UCSD-AML1 (cell line): Measurements from ENCODE around the gene TSPAN15.
A peak's percentile ranks its signal among the peaks of the same experiment; 100 is the strongest.

Source experiments
- DNase-seq: peaks from one replicate; lab custom pipeline; 2025; ENCODE audit not compliant: unreplicated experiment; lab: John Stamatoyannopoulos, UW

TSPAN15 gene

DNA sequence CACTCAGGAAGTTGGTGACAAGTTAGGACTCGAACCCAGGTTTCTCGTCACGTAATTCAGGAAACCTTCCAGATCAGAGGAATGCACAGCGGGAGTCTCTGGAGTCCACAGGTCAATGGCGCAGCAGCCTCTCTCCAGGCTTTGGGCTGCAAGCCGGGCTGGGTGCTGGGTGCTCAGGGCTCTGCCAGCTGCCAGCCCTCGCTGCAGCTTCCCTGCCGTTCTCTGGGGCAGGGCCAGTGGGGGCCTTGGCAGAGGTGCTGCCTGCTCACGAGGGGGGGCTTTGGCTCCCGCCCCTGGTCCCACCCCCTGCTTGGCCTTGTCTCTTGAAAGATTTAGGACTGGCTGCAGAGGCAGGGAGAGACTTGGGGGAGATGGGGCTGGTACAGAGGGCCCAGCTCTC lies 34.6 kb upstream of the TSPAN15 start, which contains the start of gene TACR2:
TACR2 (minus strand) TSS at position 224 of the 400 bp plus-strand sequence. CDS start 595 bp downstream, outside the sequence.
- no peak for DNase-seq

DNA sequence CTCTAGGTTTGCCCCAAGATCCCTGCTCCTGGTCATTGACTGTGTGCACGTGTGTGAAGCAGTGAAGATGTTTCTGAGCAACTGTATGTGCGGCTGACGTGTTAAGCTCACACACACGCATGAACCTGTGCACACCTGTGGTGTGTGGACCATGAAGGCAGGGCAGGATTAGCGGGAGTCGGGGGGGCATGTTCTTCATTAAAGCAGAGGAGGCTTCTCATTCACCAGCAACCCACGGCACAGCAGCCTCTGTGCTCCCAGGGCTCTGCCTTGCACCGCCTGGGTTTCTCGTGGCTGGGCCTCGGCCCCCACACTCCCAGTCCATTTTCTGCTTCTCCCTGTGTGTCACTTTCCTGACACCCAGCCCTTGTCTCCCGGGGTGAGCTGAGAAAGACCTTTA lies 33.7 kb upstream of the TSPAN15 start:
- no peak for DNase-seq

DNA sequence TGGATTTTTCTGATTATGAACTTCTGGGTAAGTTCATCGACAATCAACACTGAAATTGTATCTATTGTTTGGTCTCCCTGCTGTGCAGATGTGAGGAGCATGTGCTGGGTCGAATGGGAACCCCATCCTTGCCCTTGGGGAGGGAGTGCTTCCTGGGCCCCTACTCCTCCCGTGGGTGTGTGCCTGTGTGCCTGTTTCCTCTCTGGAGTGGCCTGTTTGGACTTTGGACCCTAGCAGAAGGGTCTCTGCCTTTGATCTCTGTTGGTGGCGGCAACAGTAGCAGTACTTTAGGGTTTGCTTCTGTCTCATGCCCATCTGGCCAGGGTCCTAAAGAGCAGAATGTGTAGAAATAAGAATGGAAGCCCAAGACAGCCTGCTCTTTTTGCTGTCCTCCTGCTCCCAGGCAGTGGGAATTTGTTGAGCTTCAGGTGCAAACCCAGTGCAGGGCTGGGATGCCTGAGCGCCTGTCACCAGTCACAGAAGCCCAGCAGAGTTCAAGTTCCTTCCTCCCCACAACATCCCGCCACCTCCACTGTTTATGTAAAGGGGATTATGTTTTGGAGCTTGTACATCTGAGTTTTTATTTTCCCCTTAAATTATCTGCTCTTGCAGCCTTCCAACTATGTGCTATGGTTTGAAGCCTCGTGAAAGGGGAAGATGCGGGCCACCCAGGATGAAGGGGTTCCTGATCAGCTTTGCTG lies 33.1 kb upstream of the TSPAN15 start:
- DNase-seq = no peak

DNA sequence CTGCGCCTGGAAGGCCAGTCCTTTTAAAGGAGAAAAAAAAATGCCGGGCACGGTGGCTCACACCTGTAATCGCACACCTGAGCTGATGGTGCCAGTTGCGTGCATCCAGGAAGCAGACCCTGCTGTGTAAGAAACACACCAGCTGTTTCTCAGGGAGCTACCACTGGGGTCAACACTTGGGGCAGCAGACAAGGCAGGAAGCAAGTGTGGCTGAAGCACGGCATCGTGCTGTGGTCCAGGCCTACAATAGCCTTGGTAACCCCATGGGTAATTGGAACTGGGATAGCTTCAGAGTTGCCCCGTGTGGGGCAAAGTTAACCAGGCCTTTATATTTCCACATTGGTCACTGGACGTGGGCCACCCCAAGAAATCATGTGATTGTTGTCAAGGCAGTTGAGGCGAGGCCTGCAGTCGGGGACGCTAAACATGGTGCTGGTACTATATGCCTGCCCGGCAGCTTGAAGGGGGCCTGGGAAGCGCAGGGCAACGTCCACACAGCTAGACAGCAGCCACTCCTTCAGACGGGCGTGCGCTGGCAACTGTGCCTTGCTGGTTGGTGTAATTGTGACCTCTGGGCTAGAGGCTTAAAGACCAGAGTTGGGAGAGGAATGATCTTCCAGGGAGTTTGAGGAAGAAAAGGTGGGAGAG lies 32.0 kb upstream of the TSPAN15 start:
- no peak for DNase-seq

DNA sequence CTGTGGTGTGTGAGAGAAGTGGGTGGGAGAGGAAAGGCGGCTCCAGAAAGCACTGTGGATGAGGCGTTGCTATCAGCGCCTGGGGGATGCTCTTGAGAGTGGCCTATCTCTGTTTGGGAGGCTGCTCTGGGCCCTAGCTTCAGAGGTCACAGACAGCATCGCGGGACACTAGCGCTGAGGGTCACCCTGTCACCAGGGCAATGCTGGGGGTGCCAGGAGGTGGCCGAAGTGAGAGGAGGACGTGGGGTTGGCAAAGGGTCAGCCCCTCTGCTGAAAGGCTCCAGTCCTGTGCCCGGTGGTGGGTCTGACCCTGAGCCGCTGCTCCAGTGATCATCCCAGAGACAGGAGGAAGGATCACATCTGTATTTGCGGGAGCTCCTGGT lies 31.5 kb upstream of the TSPAN15 start:
- DNase-seq = no peak

DNA sequence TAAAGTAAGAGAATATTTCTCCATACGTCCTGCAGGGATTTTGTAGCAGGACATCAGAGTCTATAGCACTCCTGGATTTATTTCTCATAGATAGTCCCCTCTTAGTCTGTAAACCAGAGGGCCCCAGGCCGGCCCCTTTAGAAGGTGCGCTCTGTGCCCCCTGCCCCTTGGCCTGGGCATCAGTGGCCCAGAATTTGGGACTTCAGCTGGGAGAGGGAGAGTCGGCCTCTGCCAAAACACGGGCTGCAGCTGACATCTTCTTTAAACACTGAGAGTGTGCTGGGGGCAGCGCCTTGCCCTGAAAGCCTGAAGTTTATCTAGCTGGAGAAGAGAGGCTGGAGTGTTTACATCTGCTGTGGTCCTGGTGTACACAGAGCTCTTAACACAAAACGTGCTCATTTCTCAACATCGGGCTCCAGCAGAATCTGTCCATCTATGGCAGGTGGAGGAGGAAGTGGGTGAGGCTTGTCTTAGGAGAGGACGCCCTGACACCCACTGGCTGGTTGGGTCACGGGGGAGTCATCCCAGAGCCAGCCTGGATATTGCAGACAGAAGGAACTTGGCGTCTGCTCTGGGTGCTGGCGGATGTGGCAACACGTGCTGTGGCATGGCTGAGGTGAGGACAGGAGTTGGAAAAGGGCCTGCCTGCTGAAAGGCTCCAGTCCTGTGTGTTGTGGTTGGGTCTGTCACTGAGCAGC lies 29.5 kb upstream of the TSPAN15 start:
- peak; percentile 57 for DNase-seq

DNA sequence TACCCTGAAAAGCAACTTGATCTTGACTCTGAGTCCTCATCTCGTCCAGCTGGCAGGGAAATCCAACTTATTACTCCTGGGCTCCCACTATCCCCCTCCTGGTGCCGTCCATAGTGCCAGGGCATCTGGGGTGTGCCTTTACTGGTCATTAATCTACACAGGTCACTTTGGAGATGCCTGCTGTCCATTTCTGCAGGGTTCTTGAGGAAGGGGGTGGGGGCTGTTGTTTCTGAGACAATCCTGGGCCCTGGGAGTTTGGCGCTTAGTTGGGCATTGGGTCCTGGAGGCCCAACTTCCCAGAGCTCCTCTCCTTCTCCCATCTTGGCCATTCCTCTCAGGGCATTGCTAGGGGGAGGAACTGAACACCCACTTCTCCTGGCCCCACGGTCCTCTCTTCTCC lies 28.6 kb upstream of the TSPAN15 start:
- DNase-seq = no peak

DNA sequence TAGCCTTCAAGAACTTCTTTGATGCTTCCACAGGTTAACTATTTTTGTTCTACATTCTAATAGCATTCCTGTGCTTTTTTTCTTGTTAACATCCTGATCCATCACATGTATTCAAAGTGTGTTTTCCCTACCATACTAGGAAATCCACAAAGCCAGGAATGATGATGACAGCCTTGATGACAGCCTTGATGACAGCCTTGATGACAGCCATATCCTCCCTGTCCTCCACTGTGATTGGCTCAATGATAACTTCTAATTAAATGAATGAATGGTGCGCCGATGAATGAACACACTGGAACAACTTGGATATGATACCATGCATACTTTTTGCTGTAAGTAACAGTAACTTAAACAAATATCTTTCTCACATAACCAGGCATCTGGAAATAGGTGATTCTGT lies 26.2 kb upstream of the TSPAN15 start:
- no peak for DNase-seq

DNA sequence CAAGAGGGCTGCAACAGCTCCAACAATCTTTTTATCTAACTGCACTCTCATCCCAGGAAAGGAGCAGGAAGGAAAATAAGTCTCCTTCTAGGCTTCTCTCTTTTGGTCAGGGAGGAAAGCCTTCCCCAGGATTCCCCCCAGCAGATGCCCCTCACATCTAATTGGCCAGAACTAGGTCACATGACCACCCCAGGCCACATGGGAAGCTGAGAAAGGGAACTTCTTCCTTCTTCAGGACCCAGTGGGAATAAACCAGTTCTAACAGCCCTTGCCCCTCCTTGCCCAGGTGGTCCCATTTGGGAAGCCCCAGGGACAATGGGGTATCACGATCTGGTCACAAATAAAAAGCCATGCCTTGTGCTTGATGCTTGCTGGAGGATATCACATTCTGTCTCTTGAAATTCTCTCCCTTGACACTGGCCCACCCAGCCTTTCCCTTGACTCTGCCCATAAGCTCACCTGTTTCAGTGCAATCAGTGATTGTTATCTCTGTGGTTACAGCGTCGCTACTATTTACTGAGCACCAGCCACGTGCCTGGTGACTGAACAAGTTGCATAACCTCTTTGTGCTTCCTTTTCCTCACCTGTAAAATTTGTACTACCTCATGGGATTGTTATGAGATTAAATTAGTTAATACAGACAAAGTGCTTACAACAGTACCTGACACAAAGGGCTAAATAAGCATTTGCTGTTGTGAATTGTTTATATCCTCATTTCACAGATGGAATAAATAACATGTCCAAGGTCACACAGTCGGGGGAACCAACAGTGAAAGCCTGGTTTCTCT lies 25.6 kb upstream of the TSPAN15 start:
- DNase-seq = no peak

DNA sequence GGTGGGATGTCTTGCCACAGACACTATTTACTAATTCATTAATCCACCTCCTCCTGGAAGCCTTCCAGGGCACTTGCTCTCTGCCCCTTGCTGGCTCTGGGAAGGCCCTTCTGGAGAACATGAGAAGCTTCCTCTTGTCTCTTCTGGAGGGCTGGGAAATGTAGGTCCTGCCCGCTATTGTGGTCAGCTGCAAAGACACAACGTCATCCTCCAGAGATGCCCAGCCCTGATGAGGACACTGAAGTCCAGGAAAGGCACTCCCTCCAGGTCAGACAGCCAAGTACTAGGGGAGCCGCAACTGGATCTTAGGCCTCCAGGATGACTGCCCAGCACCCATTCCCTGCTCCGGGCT lies 24.9 kb upstream of the TSPAN15 start:
- DNase-seq = no peak

DNA sequence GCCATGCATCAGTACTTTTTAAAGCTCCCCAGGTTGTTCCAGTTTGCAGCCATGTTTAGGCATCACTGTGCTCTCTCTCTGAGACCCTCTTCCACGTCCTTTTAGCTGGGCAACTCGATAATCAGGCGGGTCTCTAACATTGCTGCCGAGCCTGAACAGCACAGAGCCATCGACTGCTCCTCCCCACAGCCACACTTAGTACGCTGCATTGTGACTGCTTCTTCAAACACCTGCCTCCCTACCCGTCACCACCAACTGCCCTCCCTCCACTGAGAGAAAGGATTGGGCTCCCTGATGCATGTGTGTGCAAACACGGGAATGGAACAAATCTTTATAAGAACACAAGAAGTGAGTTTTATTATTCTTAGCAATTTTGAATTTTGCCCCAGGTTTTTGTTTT lies 23.1 kb upstream of the TSPAN15 start:
- no peak for DNase-seq

DNA sequence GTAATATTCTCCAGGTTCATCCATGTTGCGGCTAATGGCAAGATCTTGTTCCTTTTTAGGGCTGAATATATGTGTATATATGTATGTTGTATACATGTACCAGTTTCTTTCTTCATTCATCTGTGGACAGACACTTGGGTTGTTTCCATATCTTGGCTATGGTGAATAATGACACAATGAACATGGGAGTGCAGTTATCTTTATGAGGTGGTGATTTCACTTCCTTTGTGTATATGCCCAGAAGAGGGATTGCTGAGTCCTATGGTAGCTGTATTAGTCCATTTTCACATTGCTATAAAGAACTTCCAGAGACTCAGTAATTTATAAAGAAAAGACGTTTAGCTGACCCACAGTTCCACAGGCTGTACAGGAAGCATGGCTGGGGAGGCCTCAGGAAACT lies 17.1 kb upstream of the TSPAN15 start:
- no peak for DNase-seq

DNA sequence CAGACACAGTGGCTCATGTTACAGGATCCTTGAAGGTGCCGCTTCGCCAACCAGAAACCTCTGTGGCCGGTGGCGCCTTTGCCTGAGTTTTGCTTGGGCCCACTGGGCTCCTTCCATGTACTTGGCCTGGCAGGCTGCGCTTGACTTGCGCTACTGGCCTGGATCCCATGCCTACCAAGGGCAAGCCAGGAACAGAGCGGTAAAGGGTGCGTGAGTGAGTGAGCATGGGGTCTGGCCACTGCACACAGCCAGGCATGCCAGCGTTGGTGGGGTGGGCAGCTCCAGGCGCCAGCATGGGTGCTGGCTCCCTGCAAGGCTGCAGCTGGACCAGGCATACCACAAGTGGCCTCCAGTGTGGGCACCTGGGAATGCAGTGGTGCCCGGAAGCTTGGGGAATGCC lies 16.3 kb upstream of the TSPAN15 start:
- DNase-seq = no peak

DNA sequence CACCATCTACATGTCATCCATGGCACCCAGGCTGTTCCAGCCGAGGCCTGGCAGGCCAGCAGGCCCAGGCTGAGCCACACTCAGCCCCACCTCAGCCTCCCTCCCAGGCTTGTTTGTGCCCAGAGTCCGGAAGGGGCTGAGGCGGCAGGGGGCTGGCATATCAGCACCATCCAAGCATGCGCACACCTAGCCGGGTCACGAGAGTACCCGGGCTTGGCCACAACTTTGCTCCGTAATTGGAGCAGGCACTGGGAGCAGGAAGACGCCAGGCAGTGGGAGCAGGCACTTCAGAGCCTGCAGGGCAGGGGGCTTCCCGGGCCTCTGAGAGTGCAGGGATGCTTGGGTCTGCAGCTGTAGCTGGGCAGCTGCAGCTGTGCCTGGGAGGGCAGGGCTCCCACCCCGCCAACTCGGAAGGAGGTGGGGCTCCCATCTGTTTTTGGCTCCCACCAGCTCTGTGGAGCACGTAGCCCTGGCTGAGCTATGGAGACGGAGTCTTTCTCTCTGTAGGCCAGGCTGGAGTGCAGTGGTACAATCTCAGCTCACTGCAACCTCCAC lies 15.2 kb upstream of the TSPAN15 start:
- DNase-seq = no peak

DNA sequence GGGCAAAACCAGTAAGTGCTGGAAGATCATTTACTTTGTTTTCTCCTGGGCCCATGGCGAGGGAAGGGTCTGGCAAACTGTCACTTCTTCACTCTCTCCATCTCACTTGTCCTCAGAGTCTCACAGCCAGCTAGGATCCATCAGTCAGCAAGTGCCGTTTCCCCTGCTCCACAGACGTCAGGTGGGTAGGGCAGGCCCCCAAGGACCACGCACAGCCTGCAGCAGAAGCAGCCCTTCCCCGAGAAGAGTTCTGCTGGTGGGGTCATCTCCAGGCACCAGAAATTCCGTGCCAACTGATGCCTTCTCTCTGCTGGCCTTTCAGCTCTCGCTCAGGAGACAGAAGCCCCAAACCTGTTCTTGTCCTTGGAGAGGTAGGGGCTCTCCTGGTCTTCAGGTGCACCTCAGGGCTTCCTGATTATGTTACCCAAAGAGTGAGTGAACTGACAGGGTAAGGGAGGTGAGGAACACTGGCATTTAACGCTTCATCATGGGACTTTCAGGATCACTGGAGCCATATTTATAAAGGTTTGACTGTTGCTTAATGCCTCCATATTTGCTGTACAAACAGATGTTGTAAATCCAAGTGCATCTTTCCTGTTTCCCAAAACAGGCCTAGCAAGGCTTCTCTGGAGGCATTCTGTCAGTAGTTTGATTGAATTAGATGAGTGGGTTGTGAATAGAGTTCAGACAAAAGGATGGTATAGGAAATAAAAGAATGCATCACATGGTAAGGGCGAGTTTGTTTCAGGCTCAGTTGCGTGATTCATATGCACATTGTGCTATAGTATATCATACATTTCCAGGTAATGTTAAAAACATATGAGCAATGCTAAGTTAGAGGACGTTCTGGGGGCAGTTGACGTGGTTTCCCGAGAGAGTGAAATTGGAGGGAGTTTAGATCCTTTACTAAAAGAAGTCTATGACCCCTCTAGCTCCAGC lies 13.7 kb upstream of the TSPAN15 start:
- DNase-seq = no peak

DNA sequence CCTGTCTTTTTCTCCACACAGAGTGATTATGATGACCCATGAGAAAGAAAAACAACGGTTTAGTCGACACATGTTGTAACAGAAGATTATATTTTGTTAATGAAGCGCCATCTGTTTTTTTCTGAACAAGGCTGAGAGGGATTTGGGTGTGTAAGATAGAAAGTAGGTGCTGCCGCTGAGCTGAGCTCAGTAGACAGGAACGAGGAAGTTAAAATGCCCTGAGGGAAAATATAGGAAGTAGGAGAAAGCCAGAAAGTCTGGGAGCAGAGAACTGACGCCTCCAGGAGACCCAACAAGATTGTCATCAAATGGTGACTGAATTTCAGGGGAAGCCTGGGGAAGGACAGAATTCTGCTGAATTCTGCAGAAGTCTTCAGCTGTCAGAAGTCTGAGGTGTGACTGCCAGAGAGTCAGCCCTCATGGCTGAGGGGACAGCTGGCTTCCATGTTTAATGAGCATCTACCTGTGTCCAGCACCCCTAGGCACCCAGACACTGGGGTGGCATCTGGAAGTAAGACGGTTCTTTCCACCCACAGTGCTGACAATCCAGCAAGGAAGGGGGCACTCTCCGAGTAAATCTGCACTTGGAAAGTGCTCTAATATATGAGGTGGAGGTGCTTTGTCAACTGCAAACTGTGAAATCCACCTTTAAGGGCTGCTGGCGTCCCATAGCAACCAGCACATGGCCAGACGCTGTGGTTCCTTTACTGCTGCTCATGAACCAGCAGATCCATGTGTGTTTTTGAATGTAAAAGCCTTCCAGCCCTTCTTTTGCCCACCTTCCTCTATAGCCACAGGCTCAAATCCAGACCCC lies 12.5 kb upstream of the TSPAN15 start:
- DNase-seq = no peak

DNA sequence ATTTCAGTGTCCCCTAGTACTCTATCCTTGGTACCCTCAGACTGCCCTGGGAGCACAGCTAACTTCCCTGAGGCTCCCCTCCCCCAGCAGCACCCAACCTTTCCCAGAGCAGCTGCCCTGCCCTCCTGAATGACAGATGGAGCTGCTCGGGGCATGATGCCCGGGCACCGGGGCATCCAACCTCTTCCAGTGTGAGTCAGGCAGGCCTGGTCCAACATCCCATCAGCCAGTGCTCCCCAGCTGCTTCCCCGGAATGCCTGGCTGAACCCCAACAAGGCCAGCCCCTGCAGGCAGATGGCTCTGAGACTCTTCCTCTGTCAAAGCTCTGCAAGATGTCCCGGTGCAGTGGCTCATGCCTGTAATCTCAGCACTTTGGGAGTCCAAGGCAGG lies 11.9 kb upstream of the TSPAN15 start:
- DNase-seq = no peak

DNA sequence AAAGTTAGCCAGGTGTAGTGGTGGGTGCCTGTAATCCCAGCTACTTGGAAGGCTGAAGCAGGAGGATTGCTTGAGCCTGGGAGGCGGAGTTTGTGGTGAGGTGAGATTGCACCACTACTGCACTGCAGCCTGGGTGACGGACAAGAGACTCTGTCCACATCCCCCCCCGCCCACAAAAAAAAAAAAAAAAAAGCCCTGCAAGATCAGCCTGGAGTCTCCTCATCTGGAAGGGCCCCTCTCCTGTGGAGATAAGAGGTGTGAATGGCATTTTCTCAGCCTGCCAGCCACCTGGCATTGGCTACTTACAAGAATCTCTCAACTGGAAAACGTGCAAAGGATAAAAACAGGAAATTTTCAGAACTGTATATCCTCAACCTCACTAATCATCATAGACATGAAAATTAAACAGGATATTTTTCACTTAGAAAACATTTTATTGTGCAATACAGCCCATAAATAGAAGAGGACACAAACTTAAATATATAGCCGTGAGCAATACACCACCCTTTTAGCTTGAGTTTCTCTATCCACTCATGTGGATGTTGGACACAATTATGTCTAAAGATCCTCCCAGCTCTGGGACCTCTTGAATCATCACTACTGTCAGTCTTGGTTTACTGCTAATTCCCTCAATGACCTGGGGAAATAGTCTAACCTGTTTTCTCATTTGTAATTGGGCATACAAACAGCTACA lies 11.3 kb upstream of the TSPAN15 start:
- peak; percentile 61 for DNase-seq

DNA sequence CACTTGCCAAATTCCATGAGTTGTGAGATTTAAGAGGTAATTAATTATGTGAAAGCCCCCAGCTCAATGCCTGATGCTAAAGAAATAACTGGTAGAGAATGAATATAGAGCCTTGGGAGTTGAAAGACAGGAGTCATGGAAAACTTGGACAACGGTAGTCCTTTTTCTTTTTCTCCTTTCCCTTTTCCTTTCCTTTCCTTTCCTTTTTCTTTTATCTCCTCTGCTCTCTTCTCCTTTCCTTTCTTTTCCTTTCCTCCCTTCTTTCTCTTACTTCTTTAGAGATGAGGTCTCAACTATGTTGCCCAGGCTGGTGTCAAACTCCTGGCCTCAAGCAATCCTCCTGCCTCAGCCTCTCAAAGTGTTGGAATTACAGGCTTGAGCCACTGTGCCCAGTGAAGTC lies 7.9 kb upstream of the TSPAN15 start:
- DNase-seq = no peak
